GM12891 (cell line): ENCODE data around the gene SREBF2.

Source experiments
- PAX5 ChIP-seq: IDR thresholded peaks from 2 replicates; pipeline ENCODE4 v1.6.1; 2011; ENCODE audit warnings: low read length, moderate library complexity, mild to moderate bottlenecking; ENCODE audit not compliant: insufficient read depth, severe bottlenecking
- POLR2A ChIP-seq: IDR thresholded peaks from 2 replicates; pipeline ENCODE4 v1.6.1; 2011; ENCODE audit warnings: low read depth, low read length, control low read depth
- POLR2AphosphoS5 ChIP-seq: IDR thresholded peaks from 2 replicates; pipeline ENCODE4 v1.6.1; 2011; ENCODE audit warnings: low read depth, low read length, control low read depth
- POU2F2 ChIP-seq: IDR thresholded peaks from 2 replicates; pipeline ENCODE4 v1.6.1; 2011; ENCODE audit warnings: low read depth, mild to moderate bottlenecking, control low read depth, low read length, moderate library complexity
- SPI1 ChIP-seq: IDR thresholded peaks from 2 replicates; pipeline ENCODE4 v1.6.1; 2011; ENCODE audit warnings: low read depth, low read length, control low read depth
- TAF1 ChIP-seq: IDR thresholded peaks from 2 replicates; pipeline ENCODE4 v1.6.1; 2011; ENCODE audit warnings: low read depth, low read length, control low read depth

- no peak for TF ChIP-seq POLR2A
- no peak for TF ChIP-seq POLR2AphosphoS5
- TF ChIP-seq SPI1 = no peak
- no peak for TF ChIP-seq TAF1
- TF ChIP-seq PAX5 = no peak
- no peak for TF ChIP-seq POU2F2
These were observed 58.5 kb downstream of the SREBF2 start for GRCh38 chr22:41891407-41891806.
